GM19193 (cell line): ENCODE results near the gene LRRC14B.

ENCODE experiments used
- POLR2A ChIP-seq: IDR thresholded peaks from 4 replicates; pipeline ENCODE4 v1.6.1; 2011; ENCODE audit not compliant: insufficient read depth, insufficient read length; ENCODE audit errors: extremely low read depth

The LRRC14B gene

DNA sequence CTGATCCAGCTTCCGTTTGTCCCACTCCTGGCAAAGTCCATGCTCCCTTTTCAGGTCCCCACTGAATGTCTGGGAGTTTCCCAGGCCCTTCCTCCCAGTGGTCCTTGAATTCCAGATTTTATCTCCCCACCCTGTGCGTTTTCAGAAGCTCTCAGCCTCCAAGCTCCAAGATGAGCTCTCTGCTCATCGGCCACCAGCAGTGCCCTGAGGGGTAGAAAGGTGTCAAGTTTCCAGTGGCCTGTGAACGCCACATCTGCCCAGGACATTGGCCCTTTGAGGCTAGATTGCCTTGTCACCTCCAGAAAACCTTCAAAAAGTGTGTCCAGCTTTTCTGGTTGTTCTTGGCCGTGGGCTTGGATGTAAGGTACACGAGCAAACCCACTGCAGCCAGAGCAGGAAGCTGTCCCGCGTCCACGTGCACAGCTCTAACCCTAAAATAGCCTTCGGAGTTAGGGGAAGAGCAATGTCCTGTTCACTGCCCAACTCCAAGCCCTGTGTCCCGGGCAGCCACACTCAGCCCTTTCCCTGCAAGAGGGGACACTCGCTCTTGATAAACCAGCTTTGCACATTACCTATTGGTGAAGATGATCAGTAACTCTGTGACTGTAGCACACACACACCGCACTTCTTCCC, 10.9 kb upstream of the LRRC14B start:
- TF ChIP-seq POLR2A, result no peak

DNA sequence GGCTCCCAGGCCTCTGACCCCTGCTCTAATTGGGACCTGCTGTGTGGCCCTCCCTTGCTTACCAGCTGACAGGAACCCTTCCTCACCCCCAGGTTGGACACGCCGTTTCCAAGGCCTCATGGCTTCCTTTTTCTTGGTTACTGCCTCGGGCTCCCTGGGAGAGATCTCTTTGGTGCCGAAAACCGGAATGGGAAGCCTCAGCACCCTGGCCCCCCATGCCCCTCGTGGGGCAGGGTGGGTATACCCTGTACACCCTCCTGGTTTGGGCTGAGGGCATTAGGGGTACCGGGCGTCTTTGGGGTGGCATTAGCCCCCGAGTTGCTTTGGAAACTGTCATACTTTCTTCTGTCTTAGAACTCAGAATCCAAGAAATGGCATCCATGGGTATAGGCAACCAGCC, 10.1 kb upstream of the LRRC14B start:
- no peak for TF ChIP-seq POLR2A

DNA sequence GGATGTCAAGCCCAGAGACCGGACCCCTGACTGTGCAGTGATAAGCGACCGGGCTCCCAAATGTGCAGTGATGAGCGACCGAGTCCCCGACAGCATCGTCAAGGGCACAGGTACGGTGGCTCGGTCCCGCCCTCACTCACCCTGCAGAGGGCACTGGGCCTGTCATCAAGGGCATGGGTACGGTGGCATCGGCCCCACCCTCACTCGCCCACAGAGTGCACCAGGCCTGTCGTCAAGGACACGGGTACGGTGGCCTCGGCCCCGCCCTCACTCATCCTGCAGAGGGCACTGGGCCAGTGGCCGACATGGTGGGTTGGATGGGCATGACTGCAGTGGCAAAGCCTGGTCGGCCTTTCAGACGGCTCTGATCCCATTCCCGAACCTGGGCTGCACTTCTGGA, 9.7 kb upstream of the LRRC14B start:
- TF ChIP-seq POLR2A, result no peak

- no peak for TF ChIP-seq POLR2A
Measured at GRCh38 chr5:182126-182525, 9.2 kb upstream of the LRRC14B start.

DNA sequence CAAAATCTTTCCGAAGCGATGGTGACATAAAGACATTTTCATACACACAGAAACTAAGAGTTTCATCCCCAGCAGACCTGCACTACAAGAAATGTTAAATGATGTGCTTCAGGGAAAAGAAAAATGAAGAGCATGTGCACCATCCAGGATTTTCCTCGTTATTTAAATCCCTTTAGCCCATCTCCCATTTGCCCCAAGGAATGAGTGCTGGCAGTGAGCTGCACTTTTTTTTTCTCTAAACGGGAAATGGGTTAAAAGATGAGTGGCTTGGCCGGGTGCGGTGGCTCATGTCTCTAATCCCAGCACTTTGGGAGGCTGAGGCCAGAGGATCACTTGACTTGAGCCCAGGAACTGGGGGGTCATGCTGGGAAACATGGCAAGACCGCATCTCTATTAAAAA, 6.8 kb upstream of the LRRC14B start:
- TF ChIP-seq POLR2A, result no peak

- TF ChIP-seq POLR2A, result no peak
Measured at GRCh38 chr5:185095-186070, 5.9 kb upstream of the LRRC14B start.

GRCh38 chr5:186091-187041, 4.9 kb upstream of the LRRC14B start:
- TF ChIP-seq POLR2A, result no peak

- TF ChIP-seq POLR2A, result no peak
Measured at GRCh38 chr5:187042-187431, 4.3 kb upstream of the LRRC14B start.

DNA sequence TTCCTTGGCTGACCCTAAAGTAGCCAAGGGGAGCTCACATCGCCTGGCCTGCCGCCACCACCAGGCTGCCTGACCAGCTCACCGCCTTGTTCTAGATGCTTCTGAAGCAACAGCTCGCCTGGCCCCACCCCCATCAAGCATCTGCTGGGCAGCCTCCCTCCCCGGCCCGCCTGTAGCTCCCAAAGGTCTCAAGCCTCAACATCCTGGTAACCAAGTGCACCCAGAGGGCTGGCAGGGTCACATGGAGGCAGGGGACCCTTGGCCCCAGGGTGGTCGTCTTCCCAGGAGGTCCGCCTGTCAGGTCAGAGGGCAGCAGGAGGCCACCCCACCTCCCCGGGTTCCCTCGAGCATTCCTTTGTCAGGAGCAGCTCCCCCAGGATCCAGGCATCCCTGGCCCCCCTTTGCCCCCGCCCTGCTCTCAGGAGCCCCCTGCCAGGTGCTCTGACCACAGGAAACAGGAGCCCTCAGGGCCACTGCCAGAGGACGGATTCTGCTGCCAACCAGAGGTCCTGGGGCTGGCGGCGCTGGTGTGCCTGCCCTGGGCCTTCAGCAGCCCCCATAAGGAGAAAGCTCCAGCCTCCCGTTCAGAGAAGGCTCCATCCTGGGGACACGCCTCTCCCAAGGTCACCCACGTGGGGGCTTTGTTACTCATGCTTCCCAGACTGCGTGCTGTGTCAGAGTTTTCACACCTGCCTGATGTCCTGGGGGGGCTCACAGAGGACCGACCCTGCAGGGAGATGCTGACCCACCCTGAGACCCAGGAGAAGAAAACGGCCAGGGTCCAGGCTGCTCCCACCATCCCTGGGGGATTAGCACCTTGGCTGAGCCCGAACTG, 3.5 kb upstream of the LRRC14B start:
- TF ChIP-seq POLR2A, result no peak

DNA sequence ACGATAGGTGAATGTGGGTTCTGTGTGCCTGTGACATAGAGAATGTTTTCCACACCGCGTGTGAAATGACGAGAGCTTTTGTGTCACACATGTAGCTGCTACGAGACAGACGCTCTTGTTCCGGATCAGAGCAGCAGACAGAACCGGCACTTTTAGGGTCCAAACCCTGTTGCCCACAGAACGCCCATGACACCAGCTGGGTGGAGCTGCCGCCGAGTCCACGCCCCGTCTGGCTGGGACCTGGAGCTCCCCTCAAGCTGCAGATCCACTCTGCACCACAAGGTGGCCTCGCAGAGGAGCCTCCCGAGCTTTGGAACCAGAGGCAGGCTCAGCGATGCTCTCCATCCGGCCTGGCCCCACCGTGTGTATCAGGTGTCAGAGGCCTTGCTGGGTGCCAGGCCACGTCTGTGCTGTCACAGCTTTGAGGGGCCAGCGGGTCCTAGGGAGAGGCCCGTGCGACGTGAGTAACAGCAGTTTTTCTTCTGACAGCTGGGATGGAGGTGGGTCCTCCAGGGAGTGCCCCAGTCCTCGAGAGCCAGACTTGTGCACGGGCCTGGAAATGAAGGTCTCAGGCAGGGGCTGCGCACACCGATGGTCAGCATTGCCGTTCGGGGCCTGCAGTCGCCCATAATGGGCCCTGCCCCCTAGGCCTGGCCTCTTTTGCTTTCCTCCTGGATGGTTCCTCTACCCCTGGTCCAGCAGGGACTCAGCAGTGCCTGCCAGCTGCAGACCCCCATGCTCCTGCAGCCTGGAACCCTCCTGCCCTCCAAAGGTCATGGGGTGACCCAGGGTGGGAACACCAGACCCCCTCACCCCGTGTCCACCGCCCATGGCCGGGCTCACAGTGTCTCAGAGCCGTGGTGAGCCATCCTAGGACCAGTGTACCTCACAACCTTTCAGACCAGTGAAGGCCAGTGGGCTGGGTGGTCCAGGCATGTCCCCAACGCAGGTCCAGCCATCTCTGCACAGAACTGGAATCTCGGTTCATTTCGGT, 2.5 kb upstream of the LRRC14B start:
- no peak for TF ChIP-seq POLR2A

- TF ChIP-seq POLR2A, result no peak
Measured at GRCh38 chr5:189486-189885, 1.8 kb upstream of the LRRC14B start.

DNA sequence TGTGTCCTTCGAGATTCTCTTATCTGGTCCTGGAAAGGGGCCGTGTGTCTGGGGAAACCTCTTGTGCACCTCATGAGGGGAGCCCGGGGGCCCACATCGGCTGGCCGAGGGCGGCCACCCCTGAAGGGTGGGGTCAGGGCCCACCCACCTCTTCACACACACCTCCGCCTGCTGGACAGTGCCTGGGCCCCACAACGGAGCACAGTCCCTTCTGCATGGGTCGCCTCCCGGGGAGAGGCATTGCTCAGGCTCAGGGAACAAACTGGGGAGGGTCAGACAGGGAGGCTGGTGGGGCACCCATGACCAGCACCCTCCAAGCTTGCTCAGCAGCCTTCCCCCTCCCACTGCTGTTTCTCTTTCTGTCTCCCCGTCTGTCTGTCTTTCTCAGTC, 1.3 kb upstream of the LRRC14B start:
- no peak for TF ChIP-seq POLR2A
